ENCODE measurements around the gene OSBPL5.

OSBPL5 gene

GRCh38 chr11:3165152-3165705, at the start of gene OSBPL5:
Gene OSBPL5 (minus strand): TSS chr11:3165310. CDS start chr11:3129148, 36,162 bp downstream.
- DNase-seq (ENCODE audit: low read depth in 2 of 3, low spot score in 2 of 3) = peak in 1 of 3 experiments; percentile 14

- DNase-seq (ENCODE audit: low read depth in 2 of 3, low spot score in 2 of 3) = no peak
Observed at GRCh38 chr11:3214420-3214699, 49.2 kb upstream of the OSBPL5 start.

- DNase-seq (ENCODE audit: low read depth in 2 of 3, low spot score in 2 of 3) = no peak
Observed at GRCh38 chr11:3213659-3214419, 48.7 kb upstream of the OSBPL5 start.

GRCh38 chr11:3208272-3208671, 43.2 kb upstream of the OSBPL5 start:
- no peak for DNase-seq (ENCODE audit: low read depth in 2 of 3, low spot score in 2 of 3)

- DNase-seq (ENCODE audit: low read depth in 2 of 3, low spot score in 2 of 3) = no peak
Observed at GRCh38 chr11:3207526-3208189, 42.5 kb upstream of the OSBPL5 start.

GRCh38 chr11:3206922-3207204, 41.8 kb upstream of the OSBPL5 start:
- DNase-seq (ENCODE audit: low read depth in 2 of 3, low spot score in 2 of 3) = no peak

GRCh38 chr11:3206156-3206921, 41.2 kb upstream of the OSBPL5 start:
- no peak for DNase-seq (ENCODE audit: low read depth in 2 of 3, low spot score in 2 of 3)

GRCh38 chr11:3205261-3206155, 40.4 kb upstream of the OSBPL5 start:
- DNase-seq (ENCODE audit: low read depth in 2 of 3, low spot score in 2 of 3) = no peak

GRCh38 chr11:3204141-3205015, 39.3 kb upstream of the OSBPL5 start:
- no peak for DNase-seq (ENCODE audit: low read depth in 2 of 3, low spot score in 2 of 3)

GRCh38 chr11:3203221-3204043, 38.3 kb upstream of the OSBPL5 start:
- DNase-seq (ENCODE audit: low read depth in 2 of 3, low spot score in 2 of 3) = no peak

- DNase-seq (ENCODE audit: low read depth in 2 of 3, low spot score in 2 of 3) = no peak
Observed at GRCh38 chr11:3202759-3203158, 37.6 kb upstream of the OSBPL5 start.

GRCh38 chr11:3202305-3202704, 37.2 kb upstream of the OSBPL5 start:
- DNase-seq (ENCODE audit: low read depth in 2 of 3, low spot score in 2 of 3) = no peak

GRCh38 chr11:3201677-3202181, 36.6 kb upstream of the OSBPL5 start:
- DNase-seq (ENCODE audit: low read depth in 2 of 3, low spot score in 2 of 3) = no peak

- no peak for DNase-seq (ENCODE audit: low read depth in 2 of 3, low spot score in 2 of 3)
Observed at GRCh38 chr11:3201112-3201581, 36.0 kb upstream of the OSBPL5 start.

- DNase-seq (ENCODE audit: low read depth in 2 of 3, low spot score in 2 of 3) = no peak
Observed at GRCh38 chr11:3200388-3201111, 35.4 kb upstream of the OSBPL5 start.

GRCh38 chr11:3199537-3200295, 34.6 kb upstream of the OSBPL5 start:
- DNase-seq (ENCODE audit: low read depth in 2 of 3, low spot score in 2 of 3) = no peak

- DNase-seq (ENCODE audit: low read depth in 2 of 3, low spot score in 2 of 3) = no peak
Observed at GRCh38 chr11:3198815-3199214, 33.7 kb upstream of the OSBPL5 start.
